Measurements from ENCODE around the gene NOS3. TPM values are rescaled to one million over a fixed set of nuclear protein-coding genes. Genes with fewer than 3 reads are reported as not detected.

Gene NOS3
- total RNA-seq, 2 donors from 2014 or later: 4.0 to 4.2 TPM

GRCh38 chr7:151028131-151028947, 37.5 kb downstream of the NOS3 start, which contains the start of gene ABCB8:
ABCB8 (plus strand) TSS chr7:151028450; CDS start chr7:151028516, 66 bp downstream.
- peak; percentile 100 for DNase-seq
- no peaks in the 10 kb centered on the region for H3K9me3 ChIP-seq
- intact Hi-C loops (cut with DNase I): no loop called here
- H3K4me3 ChIP-seq: peak within 1 kb of the TSS; percentile 86
- TF ChIP-seq, protein P1, sequence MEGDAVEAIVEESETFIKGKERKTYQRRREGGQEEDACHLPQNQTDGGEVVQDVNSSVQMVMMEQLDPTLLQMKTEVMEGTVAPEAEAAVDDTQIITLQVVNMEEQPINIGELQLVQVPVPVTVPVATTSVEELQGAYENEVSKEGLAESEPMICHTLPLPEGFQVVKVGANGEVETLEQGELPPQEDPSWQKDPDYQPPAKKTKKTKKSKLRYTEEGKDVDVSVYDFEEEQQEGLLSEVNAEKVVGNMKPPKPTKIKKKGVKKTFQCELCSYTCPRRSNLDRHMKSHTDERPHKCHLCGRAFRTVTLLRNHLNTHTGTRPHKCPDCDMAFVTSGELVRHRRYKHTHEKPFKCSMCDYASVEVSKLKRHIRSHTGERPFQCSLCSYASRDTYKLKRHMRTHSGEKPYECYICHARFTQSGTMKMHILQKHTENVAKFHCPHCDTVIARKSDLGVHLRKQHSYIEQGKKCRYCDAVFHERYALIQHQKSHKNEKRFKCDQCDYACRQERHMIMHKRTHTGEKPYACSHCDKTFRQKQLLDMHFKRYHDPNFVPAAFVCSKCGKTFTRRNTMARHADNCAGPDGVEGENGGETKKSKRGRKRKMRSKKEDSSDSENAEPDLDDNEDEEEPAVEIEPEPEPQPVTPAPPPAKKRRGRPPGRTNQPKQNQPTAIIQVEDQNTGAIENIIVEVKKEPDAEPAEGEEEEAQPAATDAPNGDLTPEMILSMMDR (IDR thresholded peaks at IDR 0.05): peak; percentile 45
- H3K27ac ChIP-seq: peak within 1 kb of the TSS; percentile 84
- H3K27me3 ChIP-seq: no peaks in the 10 kb centered on the region
- no peaks in the 10 kb centered on the region for H3K4me1 ChIP-seq
- peak within 1 kb of the TSS; percentile 37 to 78 for H3K9ac ChIP-seq (ENCODE audit: low read depth in 2 of 2, low read length in 2 of 2)
- H3K36me3 ChIP-seq: no peaks in the 10 kb centered on the region

GRCh38 chr7:151028948-151029501, 38.2 kb downstream of the NOS3 start:
- DNase-seq: no peak
- intact Hi-C loops (cut with DNase I): no loop called here
- Histone ChIP-seq H3K27ac (peak overlapping the region; percentile 84), H3K4me3 (peak overlapping the region; percentile 86), H3K9me3 (no peaks in the 10 kb centered on the region), H3K9ac (ENCODE audit: low read depth in 2 of 2, low read length in 2 of 2) (peak overlapping the region in 1 of 2 donors; percentile 78), H3K4me1 (no peaks in the 10 kb centered on the region), H3K36me3 (no peaks in the 10 kb centered on the region), H3K27me3 (no peaks in the 10 kb centered on the region)
- TF ChIP-seq, protein P1 (IDR thresholded peaks at IDR 0.05): no peak

DNA sequence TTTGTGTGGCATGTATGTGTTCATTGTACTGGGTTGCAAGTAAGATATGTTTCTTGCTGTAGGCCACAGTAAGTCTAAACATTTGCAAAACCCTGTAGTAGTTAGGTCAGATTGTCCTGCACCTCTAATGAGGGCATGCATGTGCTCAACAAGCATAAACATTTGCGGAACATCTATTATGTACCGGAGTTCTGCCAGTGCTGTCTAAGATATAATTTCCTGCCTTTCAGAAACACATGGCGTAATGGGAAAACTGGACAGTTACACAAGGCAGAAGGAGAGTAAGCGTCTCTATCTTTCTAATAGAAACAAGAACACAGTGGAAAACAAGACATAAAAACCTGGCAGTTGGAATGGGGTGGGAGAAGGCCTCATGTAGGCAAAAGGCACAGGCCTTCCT, 40.2 kb downstream of the NOS3 start:
- TF ChIP-seq, protein P1 (IDR thresholded peaks at IDR 0.05): no peak
- H3K27me3 ChIP-seq: no peaks in the 10 kb centered on the region
- H3K36me3 ChIP-seq: no peaks in the 10 kb centered on the region
- no peak overlapping the region for H3K4me3 ChIP-seq
- H3K9me3 ChIP-seq: no peaks in the 10 kb centered on the region
- H3K27ac ChIP-seq: no peak overlapping the region
- no peak for DNase-seq
- intact Hi-C loops (cut with DNase I): loop anchor here (5.0 kb wide), 1 partner anchor 81 kb away; no protein-coding TSS in a partner anchor
- H3K4me1 ChIP-seq: no peaks in the 10 kb centered on the region
- no peak overlapping the region for H3K9ac ChIP-seq (ENCODE audit: low read depth in 2 of 2, low read length in 2 of 2)

DNA sequence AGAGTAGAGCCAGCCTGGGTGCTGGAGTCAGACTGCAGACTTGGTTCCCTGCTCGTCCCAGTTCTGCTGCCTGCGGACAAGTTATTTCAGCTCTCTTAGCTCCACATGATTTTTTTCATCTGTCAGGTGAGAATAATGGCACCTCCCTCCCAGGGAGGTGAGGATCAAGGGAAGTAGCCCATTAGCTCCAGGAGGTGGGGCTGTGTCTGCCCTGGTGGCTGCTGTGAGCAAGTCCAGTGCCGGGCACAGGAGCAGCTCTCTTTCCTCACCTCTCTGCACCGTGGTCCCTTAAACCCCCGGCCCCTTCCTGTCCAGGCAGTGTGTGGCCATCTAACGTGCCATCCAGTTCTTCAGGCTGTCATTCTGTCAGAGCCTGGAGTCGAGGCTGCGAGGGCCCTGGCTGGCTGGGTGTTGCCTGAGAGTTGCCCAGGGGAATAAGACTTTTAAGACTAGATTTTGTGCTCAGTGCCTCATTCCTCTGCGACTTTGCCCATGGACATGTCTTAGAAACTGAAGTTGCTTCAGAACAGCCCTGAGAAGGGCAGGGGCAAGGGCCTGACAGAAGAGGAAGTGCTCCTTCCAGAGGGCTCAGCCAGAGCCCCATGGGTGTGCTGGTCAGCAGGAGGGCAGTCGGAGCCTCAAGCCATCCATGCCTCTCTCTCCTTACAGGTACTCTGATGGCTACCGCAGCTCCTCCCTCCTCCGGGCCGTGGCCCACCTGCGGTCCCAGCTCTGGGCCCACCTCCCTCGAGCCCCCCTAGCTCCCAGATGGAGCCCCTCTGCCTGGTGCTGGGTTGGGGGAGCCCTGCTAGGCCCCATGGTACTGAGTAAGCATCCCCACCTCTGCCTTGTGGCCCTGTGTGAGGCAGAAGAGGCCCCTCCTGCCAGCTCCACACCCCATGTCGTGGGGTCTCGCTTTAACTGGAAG, 42.4 kb downstream of the NOS3 start:
- TF ChIP-seq, protein P1 (IDR thresholded peaks at IDR 0.05): no peak
- no peak overlapping the region for H3K9ac ChIP-seq (ENCODE audit: low read depth in 2 of 2, low read length in 2 of 2)
- no peaks in the 10 kb centered on the region for H3K4me1 ChIP-seq
- no peak overlapping the region for H3K27ac ChIP-seq
- H3K4me3 ChIP-seq: no peak overlapping the region
- H3K27me3 ChIP-seq: no peaks in the 10 kb centered on the region
- H3K9me3 ChIP-seq: no peaks in the 10 kb centered on the region
- no peak for DNase-seq
- intact Hi-C loops (cut with DNase I): loop anchor here (5.0 kb wide), 1 partner anchor 79 kb away; no protein-coding TSS in a partner anchor
- H3K36me3 ChIP-seq: no peaks in the 10 kb centered on the region

- Histone ChIP-seq H3K9me3 (no peaks in the 10 kb centered on the region), H3K4me1 (no peaks in the 10 kb centered on the region), H3K27me3 (no peaks in the 10 kb centered on the region), H3K4me3 (no peak overlapping the region), H3K27ac (no peak overlapping the region), H3K36me3 (no peaks in the 10 kb centered on the region), H3K9ac (ENCODE audit: low read depth in 2 of 2, low read length in 2 of 2) (no peak overlapping the region)
- TF ChIP-seq, protein P1 (IDR thresholded peaks at IDR 0.05): no peak
- intact Hi-C loops (cut with DNase I): loop anchor here (5.0 kb wide), 1 partner anchor 78 kb away; no protein-coding TSS in a partner anchor
- DNase-seq: no peak
Observed at GRCh38 chr7:151033864-151034249, 43.0 kb downstream of the NOS3 start.

Data from colonic mucosa (tissue), 4 donors.